ENCODE measurements around the gene SETBP1.
A peak's percentile ranks its signal among the peaks of the same experiment; 100 is the strongest.

SETBP1 gene

DNA sequence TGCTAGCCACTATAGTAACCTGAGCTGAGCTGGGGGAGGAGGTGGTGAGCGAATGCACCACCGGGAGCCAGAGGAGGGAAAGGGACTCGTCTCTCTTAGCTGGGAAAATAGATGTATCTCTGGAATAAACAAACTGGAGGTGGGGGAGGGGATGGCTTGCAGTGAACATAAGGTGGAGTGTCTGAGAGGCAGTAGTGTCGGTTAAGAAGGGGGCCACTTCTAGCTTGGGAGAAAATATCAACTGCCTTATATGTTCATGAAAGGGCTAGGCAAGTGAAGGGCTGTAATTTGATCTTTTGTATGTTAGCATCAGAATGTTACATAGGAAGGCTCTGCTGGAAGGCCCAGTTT, 2.2 kb downstream of the SETBP1 start:
- TF ChIP-seq JUND (IDR thresholded peaks at IDR 0.05; ENCODE audit: low read depth), result no peak
- in situ Hi-C loops (cut with HindIII; ENCODE audit: low pct_unique_long_range_greater_than_20kb, low sequenced_read_pairs), result no loop called here
- peak; percentile 36 to 72 for DNase-seq (ENCODE audit: low read depth in 1 of 2, low spot score in 1 of 2)

DNA sequence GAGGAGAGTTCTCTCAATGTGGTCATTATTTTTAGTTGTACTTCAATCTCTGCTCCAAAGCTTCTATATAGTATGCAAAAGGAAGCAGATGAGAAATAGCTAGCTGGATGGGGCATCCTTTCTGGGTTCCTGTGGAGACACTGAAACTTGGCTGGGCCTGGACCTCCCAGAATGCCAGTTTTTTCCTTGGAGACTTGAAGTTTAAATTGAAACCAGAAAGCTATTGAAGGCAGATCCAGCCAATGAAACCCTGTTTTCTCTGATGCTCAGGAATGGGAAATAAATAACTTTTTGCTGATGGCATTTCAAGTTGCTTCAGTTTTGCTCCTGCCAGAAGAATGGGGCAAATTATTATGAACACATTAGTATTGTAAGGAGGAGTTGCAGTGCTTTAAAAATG, 2.9 kb downstream of the SETBP1 start:
- TF ChIP-seq JUND (IDR thresholded peaks at IDR 0.05; ENCODE audit: low read depth), result no peak
- in situ Hi-C loops (cut with HindIII; ENCODE audit: low pct_unique_long_range_greater_than_20kb, low sequenced_read_pairs), result no loop called here

DNA sequence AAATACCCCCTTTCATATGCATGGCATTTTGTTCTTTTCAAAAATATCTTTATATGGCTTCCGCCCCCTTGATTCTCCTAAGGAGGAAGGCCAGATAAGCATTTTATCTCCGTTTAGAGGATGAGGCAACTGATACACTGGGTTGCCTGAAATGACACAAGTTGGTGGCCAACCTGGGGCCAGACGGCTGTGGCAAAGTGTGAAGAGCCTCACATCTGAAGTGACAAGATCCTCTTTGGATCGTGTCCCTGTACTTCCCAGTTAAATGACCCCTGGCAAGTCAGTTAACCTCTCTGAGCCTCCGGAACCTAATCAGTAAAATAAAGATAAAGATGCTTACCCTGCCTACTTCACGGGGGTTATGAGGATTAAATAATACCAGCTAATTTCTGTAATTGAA, 4.6 kb downstream of the SETBP1 start:
- DNase-seq (ENCODE audit: low read depth in 1 of 2, low spot score in 1 of 2), result no peak
- TF ChIP-seq JUND (IDR thresholded peaks at IDR 0.05; ENCODE audit: low read depth), result no peak
- in situ Hi-C loops (cut with HindIII; ENCODE audit: low pct_unique_long_range_greater_than_20kb, low sequenced_read_pairs), result no loop called here

More for the DNA sequence above, 2.9 kb downstream of the SETBP1 start:
- no peak for DNase-seq (ENCODE audit: low read depth in 1 of 2, low spot score in 1 of 2)

DNA sequence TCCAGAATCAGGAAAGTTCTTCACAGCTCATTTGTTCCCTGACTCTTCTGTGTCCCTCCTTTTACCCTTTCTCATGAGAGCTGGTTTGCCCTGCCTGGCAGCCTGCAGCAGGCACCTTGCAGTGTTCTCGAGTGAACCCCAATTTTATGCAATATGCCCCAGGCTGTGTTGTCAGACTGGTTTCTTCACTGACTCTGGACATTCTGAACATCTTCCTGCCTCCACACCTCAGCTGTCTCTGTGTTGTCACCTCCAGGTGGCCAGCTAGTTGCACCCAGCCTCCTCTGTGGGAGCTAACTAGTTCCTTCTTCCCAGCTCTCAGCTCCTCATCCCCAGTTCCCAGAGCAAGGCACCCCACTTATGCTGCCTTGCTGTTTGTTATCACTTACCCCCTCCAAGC, 5.5 kb downstream of the SETBP1 start:
- no peak for TF ChIP-seq JUND (IDR thresholded peaks at IDR 0.05; ENCODE audit: low read depth)
- DNase-seq (ENCODE audit: low read depth in 1 of 2, low spot score in 1 of 2), result peak in 1 of 2 experiments; percentile 51
- in situ Hi-C loops (cut with HindIII; ENCODE audit: low pct_unique_long_range_greater_than_20kb, low sequenced_read_pairs), result no loop called here

DNA sequence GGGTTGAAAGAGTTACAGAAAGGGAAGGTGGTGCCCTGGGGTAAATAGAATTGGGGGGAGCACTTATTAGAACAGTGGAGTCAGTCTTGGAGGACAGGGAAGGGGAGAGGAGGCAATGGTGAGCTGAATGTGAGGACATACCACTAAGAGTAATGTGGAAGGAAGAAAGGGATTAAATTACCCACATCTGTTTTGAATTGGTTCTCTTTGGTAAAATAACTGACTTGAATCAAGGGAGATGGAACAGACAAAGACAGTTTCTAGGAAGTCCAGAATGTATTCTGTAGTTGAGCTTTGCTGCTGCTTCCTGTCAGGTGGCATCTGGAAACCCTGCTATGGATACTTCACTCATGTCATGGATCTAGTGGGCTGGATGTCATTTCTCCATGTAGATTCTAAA, 6.7 kb downstream of the SETBP1 start:
- no peak for TF ChIP-seq JUND (IDR thresholded peaks at IDR 0.05; ENCODE audit: low read depth)
- DNase-seq (ENCODE audit: low read depth in 1 of 2, low spot score in 1 of 2), result no peak
- in situ Hi-C loops (cut with HindIII; ENCODE audit: low pct_unique_long_range_greater_than_20kb, low sequenced_read_pairs), result no loop called here

DNA sequence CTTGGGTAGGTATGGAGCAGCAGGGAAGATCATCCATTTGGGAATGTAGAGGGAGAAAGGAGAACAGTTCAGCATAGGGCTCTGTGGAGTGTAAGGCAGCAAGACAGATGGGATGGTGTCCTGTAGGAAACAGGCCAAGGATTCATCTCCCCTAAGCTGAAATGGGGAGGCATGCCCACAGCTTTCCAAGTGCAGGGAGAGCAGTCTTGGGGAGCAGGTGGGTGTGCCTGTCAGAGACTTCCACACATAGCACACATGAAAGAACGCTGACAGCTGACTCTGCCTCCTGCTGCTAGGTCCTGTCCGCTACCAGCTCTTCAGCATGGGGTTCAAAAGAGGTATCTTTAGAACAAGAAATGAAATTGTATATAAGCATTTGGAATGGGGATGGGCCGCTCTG, 9.0 kb downstream of the SETBP1 start:
- in situ Hi-C loops (cut with HindIII; ENCODE audit: low pct_unique_long_range_greater_than_20kb, low sequenced_read_pairs), result no loop called here
- no peak for DNase-seq (ENCODE audit: low read depth in 1 of 2, low spot score in 1 of 2)
- no peak for TF ChIP-seq JUND (IDR thresholded peaks at IDR 0.05; ENCODE audit: low read depth)

DNA sequence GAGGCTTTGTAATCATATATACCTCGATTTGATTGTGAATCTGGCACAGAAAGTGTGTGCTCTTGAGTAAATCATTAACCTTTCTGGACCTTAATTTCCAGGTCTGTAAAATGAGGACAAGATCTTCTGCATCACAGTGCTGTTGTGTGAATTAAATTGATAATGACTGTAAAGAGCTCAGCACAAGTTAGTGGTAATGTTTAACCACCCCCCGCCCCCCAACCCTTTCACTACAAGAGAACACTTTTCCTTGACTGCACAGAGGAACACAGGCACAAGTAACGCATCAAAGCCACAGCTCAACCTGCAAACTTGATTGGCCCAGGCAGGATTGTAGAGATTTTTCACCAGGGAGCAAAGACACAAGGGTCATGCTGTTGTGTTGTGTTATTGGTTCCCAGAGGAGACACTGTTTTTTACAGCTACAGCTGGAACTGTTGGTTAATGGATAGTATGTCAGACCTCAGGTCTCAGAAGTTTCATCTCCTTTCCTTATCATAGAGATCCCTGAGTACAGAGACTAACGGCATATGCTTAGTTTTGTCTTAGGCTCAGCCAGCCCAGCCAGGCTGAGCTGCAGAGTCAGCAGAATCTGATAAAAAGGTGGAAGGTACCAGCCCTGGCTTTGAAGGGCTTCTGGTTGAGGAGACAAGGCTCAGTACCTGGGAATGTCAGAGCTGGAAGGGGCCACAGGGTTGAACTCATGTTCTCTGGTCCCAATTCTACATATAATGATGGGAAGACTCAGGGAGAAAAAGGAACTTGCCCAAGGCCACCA, 10.6 kb downstream of the SETBP1 start:
- in situ Hi-C loops (cut with HindIII; ENCODE audit: low pct_unique_long_range_greater_than_20kb, low sequenced_read_pairs), result no loop called here
- TF ChIP-seq JUND (IDR thresholded peaks at IDR 0.05; ENCODE audit: low read depth), result no peak
- no peak for DNase-seq (ENCODE audit: low read depth in 1 of 2, low spot score in 1 of 2)

DNA sequence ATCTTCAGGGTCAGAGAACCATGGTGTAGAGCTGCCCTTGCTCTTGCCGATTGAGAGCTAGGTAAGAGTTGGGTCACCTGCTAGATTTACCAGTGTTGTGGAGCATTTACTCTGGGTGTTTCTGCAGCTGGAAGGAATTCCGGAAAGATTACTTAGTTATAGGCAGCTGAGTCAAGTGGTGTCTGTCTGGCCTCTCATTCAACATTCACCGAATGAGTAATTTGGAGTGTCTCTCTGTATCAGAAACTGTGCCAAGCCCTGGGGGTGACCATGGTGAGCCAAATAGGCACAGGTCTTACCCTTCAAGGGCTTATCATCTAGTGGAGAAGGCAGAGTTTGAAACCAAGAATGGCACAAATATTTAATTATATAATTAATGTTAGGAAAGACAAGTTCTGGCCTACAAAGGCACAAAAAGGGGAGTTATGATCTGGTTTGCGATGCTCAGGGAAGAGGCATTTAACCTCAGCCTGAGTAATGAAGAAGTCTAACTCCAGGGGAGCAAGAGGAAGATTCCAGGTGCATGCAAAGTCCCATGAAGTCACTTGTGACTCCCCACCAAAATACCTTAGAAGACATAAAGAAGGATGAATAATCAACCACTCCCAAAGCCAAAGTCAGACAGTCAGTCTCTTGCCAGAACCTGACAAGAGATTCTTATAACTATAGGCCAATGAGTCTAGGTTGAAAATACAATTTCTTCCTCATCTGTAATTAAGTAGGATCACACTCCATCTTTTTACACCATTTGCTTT, 12.5 kb downstream of the SETBP1 start:
- no peak for DNase-seq (ENCODE audit: low read depth in 1 of 2, low spot score in 1 of 2)
- in situ Hi-C loops (cut with HindIII; ENCODE audit: low pct_unique_long_range_greater_than_20kb, low sequenced_read_pairs), result no loop called here
- TF ChIP-seq JUND (IDR thresholded peaks at IDR 0.05; ENCODE audit: low read depth), result no peak

DNA sequence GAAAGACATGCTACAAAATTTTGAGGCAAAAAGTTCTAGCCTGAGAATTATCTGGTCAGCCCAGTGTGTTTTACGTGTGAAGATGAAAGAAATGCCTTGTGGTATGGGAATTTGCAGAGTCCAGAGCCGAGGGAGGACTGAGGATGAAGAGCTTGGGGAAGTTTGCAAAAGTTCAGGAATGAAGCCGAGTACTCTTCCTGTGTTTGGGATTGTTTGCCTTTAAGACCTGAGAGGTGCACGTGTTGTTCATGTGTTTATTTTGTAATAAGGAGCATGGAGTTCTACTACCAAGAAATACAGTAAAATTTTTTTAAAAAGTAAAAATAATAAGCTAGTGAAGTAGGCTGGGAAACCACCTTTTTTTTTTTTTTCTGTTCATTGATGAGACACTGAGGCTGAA, 14.8 kb downstream of the SETBP1 start:
- no peak for DNase-seq (ENCODE audit: low read depth in 1 of 2, low spot score in 1 of 2)
- no peak for TF ChIP-seq JUND (IDR thresholded peaks at IDR 0.05; ENCODE audit: low read depth)
- in situ Hi-C loops (cut with HindIII; ENCODE audit: low pct_unique_long_range_greater_than_20kb, low sequenced_read_pairs), result no loop called here

DNA sequence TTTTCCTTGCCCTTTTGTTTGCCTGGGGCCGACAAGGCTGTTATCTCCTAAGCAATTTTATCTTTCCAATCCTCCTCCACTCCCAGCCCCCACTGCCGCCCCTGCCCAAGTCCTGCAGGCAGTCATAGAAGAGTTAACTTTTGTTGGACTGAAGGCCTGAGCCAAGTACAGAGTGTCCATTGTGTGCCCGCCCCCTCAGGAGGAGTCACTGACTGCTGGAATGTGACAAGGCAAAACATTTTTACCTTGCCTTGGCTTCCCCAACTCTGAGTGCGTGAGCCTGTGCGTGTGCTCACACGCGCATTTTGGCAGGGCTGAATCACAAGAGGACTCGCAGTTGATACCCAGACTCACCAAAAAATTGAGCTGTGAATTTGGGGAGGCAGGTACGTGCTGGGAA, 16.2 kb downstream of the SETBP1 start:
- TF ChIP-seq JUND (IDR thresholded peaks at IDR 0.05; ENCODE audit: low read depth), result no peak
- in situ Hi-C loops (cut with HindIII; ENCODE audit: low pct_unique_long_range_greater_than_20kb, low sequenced_read_pairs), result no loop called here
- DNase-seq (ENCODE audit: low read depth in 1 of 2, low spot score in 1 of 2), result peak in 1 of 2 experiments; percentile 68

DNA sequence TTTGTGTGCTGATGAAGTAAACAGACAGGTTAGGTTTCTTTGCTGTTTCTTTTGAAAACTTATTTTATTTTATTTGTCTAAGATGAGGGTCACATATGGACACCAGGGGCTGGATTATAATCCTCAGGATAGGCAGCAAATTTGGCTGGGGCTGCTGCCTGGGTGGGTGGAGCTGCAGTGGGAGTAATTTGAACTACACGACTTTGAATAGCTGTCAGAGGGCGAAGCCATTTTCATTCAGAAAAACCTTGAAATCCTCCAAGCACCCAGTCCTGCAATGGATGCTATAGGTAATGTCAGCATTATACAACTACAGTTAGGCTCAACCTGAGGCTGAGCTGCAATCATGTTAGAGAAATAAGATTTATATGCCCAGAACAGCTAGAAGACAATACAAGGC, 16.6 kb downstream of the SETBP1 start:
- in situ Hi-C loops (cut with HindIII; ENCODE audit: low pct_unique_long_range_greater_than_20kb, low sequenced_read_pairs), result no loop called here
- DNase-seq (ENCODE audit: low read depth in 1 of 2, low spot score in 1 of 2), result no peak
- TF ChIP-seq JUND (IDR thresholded peaks at IDR 0.05; ENCODE audit: low read depth), result no peak

DNA sequence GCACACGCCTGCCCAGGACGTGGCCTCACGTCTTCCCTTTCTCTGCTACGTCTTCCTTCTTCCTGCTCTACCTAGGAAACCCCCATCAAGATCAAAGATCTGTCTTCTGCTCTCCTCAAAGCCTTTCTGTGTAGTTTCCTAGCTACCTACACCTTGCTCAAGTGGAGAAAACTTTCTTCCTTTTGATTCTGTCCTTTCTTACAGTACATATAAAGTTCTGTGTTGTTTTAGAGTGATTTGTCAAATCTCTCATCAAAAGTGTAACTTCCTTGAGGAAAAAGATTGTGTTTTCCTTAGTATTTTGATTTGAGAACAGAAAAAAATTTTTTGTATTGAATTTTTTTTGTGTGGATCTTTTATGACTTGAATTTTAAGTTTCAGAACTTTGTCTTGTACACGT, 17.8 kb downstream of the SETBP1 start:
- in situ Hi-C loops (cut with HindIII; ENCODE audit: low pct_unique_long_range_greater_than_20kb, low sequenced_read_pairs), result no loop called here
- DNase-seq (ENCODE audit: low read depth in 1 of 2, low spot score in 1 of 2), result no peak
- no peak for TF ChIP-seq JUND (IDR thresholded peaks at IDR 0.05; ENCODE audit: low read depth)

DNA sequence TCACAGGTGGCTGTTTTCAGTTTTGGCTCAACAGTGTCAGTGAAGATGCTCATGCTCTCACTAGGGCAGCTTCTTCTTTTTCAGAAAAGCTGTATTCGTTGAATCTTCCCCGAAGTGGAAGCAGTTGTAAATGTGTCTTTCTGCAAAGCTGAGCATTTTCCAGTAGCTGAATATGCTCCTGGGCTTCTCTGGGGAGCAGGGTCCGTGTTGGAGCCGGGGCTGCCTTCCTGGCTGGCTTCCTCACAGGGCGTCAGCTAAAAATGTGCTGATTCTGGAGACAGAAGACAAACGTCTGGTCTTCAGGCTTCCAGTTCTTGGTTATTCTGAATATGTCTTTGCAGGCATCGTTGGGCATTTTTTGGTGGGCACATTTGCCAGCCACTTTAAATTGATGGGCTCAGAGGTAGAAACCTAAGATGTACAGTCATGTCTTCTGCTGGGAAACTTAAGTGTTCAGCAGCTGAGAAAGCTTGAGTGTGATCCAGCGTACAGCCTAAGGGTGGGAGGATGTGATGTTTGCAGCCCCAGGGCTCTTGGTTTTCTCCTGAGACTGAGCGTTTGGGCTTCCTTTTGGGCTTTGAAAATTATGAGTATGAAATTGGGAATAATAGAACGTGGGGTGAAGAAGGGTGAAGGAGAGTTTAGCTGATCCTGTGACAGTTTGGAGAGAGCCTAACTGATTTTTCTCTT, 19.0 kb downstream of the SETBP1 start:
- DNase-seq (ENCODE audit: low read depth in 1 of 2, low spot score in 1 of 2), result no peak
- TF ChIP-seq JUND (IDR thresholded peaks at IDR 0.05; ENCODE audit: low read depth), result no peak
- in situ Hi-C loops (cut with HindIII; ENCODE audit: low pct_unique_long_range_greater_than_20kb, low sequenced_read_pairs), result no loop called here
